PC-3 (cell line): Measurements from ENCODE around the gene SEC31A. TPM values are rescaled to one million over a fixed set of nuclear protein-coding genes. Genes with fewer than 3 reads are reported as not detected.

ENCODE experiments used
- ATAC-seq: fragments of 200-7000 bp; cut with Tn5 transposase; 2 replicates; pipeline ENCODE4 v1.9.1; 2020; ENCODE audit warnings: mild to moderate bottlenecking, moderate library complexity
- BruUV-seq: library from RNA; stranded (reverse); fragments of 400-500 nt; replicated peaks from 2 replicates; lab custom pipeline; 2021; lab: Mats Ljungman, UMichigan
- CTCF ChIA-PET: fragments of 300-600 bp; sonication (Branson Sonifier 250); formaldehyde crosslinking; loops from one replicate; lab custom pipeline; 2022; ENCODE audit warnings: antibody characterized with exemption; lab: Charles Lee
- POLR2A ChIA-PET: fragments of 300-600 bp; sonication (Branson Sonifier 250); formaldehyde crosslinking; loops from one replicate; lab custom pipeline; 2022; ENCODE audit warnings: antibody characterized with exemption; ENCODE audit not compliant: unreplicated experiment; lab: Charles Lee
- DNase-seq: peaks from one replicate; pipeline ENCODE4 v3.0.0-alpha.2; 2015
- H2AFZ ChIP-seq: fragments of 300-600 bp; sonication (generic); 2 replicates; pipeline ENCODE4 v1.6.0; 2016; ENCODE audit warnings: antibody characterized with exemption, low read length
- H3F3A ChIP-seq: fragments of 300-600 bp; sonication (generic); one replicate; pipeline ENCODE4 v1.6.0; 2017; ENCODE audit warnings: antibody characterized with exemption, low read length, control low read depth, mild to moderate bottlenecking; ENCODE audit not compliant: unreplicated experiment
- H3K27ac ChIP-seq: fragments of 300-600 bp; sonication (generic); 2 replicates; pipeline ENCODE4 v1.5.1; 2016; ENCODE audit warnings: mild to moderate bottlenecking, low read length
- H3K27me3 ChIP-seq: fragments of 300-600 bp; sonication (generic); 2 replicates; pipeline ENCODE4 v1.6.1; 2016; ENCODE audit warnings: low read length, mixed read lengths
- H3K36me3 ChIP-seq: fragments of 300-600 bp; sonication (generic); 2 replicates; pipeline ENCODE4 v1.6.1; 2016; ENCODE audit warnings: low read depth, mixed run types, low read length, mixed read lengths
- H3K4me1 ChIP-seq: fragments of 300-600 bp; sonication (generic); 2 replicates; pipeline ENCODE4 v1.5.1; 2016; ENCODE audit warnings: low read length; ENCODE audit not compliant: insufficient read depth
- H3K4me2 ChIP-seq: fragments of 300-600 bp; sonication (generic); 2 replicates; pipeline ENCODE4 v1.6.0; 2016; ENCODE audit warnings: low read length
- H3K4me3 ChIP-seq: fragments of 300-600 bp; sonication (generic); 2 replicates; pipeline ENCODE4 v1.5.1; 2016; ENCODE audit warnings: mild to moderate bottlenecking, low read length, mixed read lengths
- H3K79me2 ChIP-seq: fragments of 300-600 bp; sonication (generic); 2 replicates; pipeline ENCODE4 v1.6.1; 2017; ENCODE audit warnings: low read length, mixed read lengths
- H3K9ac ChIP-seq: fragments of 300-600 bp; sonication (generic); 2 replicates; pipeline ENCODE4 v1.6.0; 2016; ENCODE audit warnings: mild to moderate bottlenecking, low read length
- H3K9me2 ChIP-seq: fragments of 300-600 bp; sonication (generic); replicated peaks from 2 replicates; pipeline ENCODE4 v1.6.1; 2016; ENCODE audit warnings: mixed run types, low read length, mixed read lengths
- H3K9me3 ChIP-seq: fragments of 300-600 bp; sonication (generic); 2 replicates; pipeline ENCODE4 v1.6.1; 2016; ENCODE audit warnings: low read length, mixed read lengths
- H4K20me1 ChIP-seq: fragments of 300-600 bp; sonication (generic); 2 replicates; pipeline ENCODE4 v1.6.1; 2016; ENCODE audit warnings: low read length, mixed read lengths
- CTCF ChIP-seq: fragments of 300-600 bp; sonication (generic); conservative IDR thresholded peaks from 2 replicates; pipeline ENCODE4 v1.5.1; 2017; ENCODE audit warnings: antibody characterized with exemption, low read depth, mild to moderate bottlenecking, low read length
- EZH2 ChIP-seq: fragments of 300-600 bp; sonication (generic); IDR thresholded peaks from one replicate; pipeline ENCODE4 v1.6.1; 2017; ENCODE audit warnings: antibody characterized with exemption, mild to moderate bottlenecking, low read length; ENCODE audit not compliant: unreplicated experiment
- EZH2phosphoT487 ChIP-seq: fragments of 300-600 bp; sonication (generic); IDR thresholded peaks from 2 replicates; pipeline ENCODE4 v1.6.1; 2018; ENCODE audit warnings: mild to moderate bottlenecking, antibody characterized with exemption, low read length, borderline replicate concordance
- intact Hi-C: fragments of 100-400 bp; cut with micrococcal nuclease; formaldehyde crosslinking; loops from 2 replicates; pipeline ENCODE4 v1.9.0; 2023
- total RNA-seq: library from RNA; depleted of rRNA; stranded (reverse); fragments of >200 nt; gene quantifications from 2 replicates; pipeline ENCODE4 v1.2.3, GENCODE V29; 2014

Gene SEC31A
- total RNA-seq, 1 experiment from 2014 or later = 47.4 TPM

GRCh38 chr4:82886147-82886942 is 4.6 kb downstream of the SEC31A start:
- Histone ChIP-seq H3K9me3 (no peaks in the 10 kb centered on the region), H3K4me1 (peaks cover 24% of the 10 kb centered on the region), H2AFZ (no peak overlapping the region), H3K4me2 (no peak overlapping the region), H3K79me2 (peaks cover 94% of the 10 kb centered on the region), H4K20me1 (peaks cover 42% of the 10 kb centered on the region), H3K9me2 (no peaks in the 10 kb centered on the region), H3K36me3 (no peaks in the 10 kb centered on the region; the same call in 1 of the 2 replicates), H3F3A (no peaks in the 10 kb centered on the region), H3K4me3 (no peak overlapping the region), H3K27ac (no peak overlapping the region), H3K27me3 (no peaks in the 10 kb centered on the region), H3K9ac (no peak overlapping the region)
- DNase-seq = no peak
- TF ChIP-seq CTCF (no peak), EZH2phosphoT487 (no peak), EZH2 (no peak)
- ChIA-PET POLR2A (no interaction called here), CTCF (no interaction called here)
- intact Hi-C loops = no loop called here
- ATAC-seq = no peak
- no TSS peak for BruUV-seq

- Histone ChIP-seq H3K4me1 (peaks cover 24% of the 10 kb centered on the region), H4K20me1 (peaks cover 42% of the 10 kb centered on the region), H3K4me3 (no peak overlapping the region), H3K9ac (no peak overlapping the region), H2AFZ (no peak overlapping the region), H3K9me2 (no peaks in the 10 kb centered on the region), H3K9me3 (no peaks in the 10 kb centered on the region), H3K27me3 (no peaks in the 10 kb centered on the region), H3F3A (no peaks in the 10 kb centered on the region), H3K4me2 (no peak overlapping the region), H3K36me3 (peaks cover 3% of the 10 kb centered on the region; the same call in 1 of the 2 replicates), H3K79me2 (peaks cover 97% of the 10 kb centered on the region), H3K27ac (no peak overlapping the region)
- DNase-seq (no peak), ATAC-seq (no peak; the same call in 1 of the 2 replicates)
- TF ChIP-seq EZH2phosphoT487 (no peak), CTCF (no peak), EZH2 (no peak)
- POLR2A ChIA-PET = interaction anchor here (0.6 kb wide), 1 partner anchor 111 kb away, joined by 3 read pairs; no protein-coding TSS in a partner anchor
- CTCF ChIA-PET = no interaction called here
- intact Hi-C loops = no loop called here
- BruUV-seq = no TSS peak
Measured at GRCh38 chr4:82885410-82885809, 5.5 kb downstream of the SEC31A start.

DNA sequence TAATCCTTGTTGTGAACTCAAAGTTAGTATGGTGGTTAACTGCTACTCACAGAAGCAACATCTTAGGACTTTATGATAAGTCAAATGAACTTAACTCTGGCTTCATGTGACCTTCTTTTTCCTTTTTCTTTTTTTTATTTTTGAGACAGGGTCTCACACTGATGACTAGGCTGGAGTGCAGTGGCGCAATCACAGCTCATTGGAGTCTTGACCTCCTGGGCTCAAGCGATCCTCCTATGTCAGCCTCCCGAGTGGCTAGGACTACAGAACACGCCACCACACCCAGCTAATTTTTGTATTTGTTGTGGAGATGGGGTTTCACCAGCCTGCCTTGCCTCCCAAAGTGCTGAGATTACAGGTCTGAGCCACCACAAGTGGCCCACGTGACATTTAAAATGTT is 22.4 kb downstream of the SEC31A start:
- intact Hi-C loops = no loop called here
- no peak for DNase-seq
- H3K9me3 ChIP-seq = no peaks in the 10 kb centered on the region
- H4K20me1 ChIP-seq = no peaks in the 10 kb centered on the region
- H3F3A ChIP-seq = no peaks in the 10 kb centered on the region
- CTCF ChIA-PET = no interaction called here
- POLR2A ChIA-PET = no interaction called here
- no peaks in the 10 kb centered on the region for H3K79me2 ChIP-seq
- H3K4me3 ChIP-seq = no peak overlapping the region
- no peak overlapping the region for H3K27ac ChIP-seq
- BruUV-seq = no TSS peak
- ATAC-seq = no peak
- H3K9me2 ChIP-seq = no peaks in the 10 kb centered on the region
- TF ChIP-seq CTCF = no peak
- H2AFZ ChIP-seq = no peak overlapping the region
- H3K27me3 ChIP-seq = no peaks in the 10 kb centered on the region
- H3K36me3 ChIP-seq = peaks cover 39% of the 10 kb centered on the region
- H3K4me2 ChIP-seq = no peak overlapping the region
- peaks cover 12% of the 10 kb centered on the region; the same call in 1 of the 2 replicates for H3K4me1 ChIP-seq
- H3K9ac ChIP-seq = no peak overlapping the region
